Naive thymus-derived CD4-positive, alpha-beta T cell (primary cell): ENCODE results near the gene MYO16. TPM values are rescaled to one million over a fixed set of nuclear protein-coding genes. Genes with fewer than 3 reads are reported as not detected.

Experiments
- ATAC-seq: fragments of 150-1000 bp; cut with Tn5 transposase; 2 replicates; pipeline ENCODE4 v1.10.0; 2021; ENCODE audit warnings: mild to moderate bottlenecking, moderate library complexity
- CTCF ChIA-PET: fragments of 350-600 bp; sonication (Branson Sonifier 250); formaldehyde crosslinking; loops from one replicate; lab custom pipeline; 2021; ENCODE audit warnings: antibody characterized with exemption; lab: Charles Lee
- POLR2A ChIA-PET: fragments of 350-600 bp; sonication (Branson Sonifier 250); formaldehyde crosslinking; loops from one replicate; lab custom pipeline; 2021; ENCODE audit warnings: antibody characterized with exemption, inconsistent platforms; lab: Charles Lee
- DNase-seq, 9 donors: peaks; one replicate each; pipeline versions ENCODE4 v3.0.0 to v3.0.0-alpha.2; 2020 to 2022; ENCODE audit warnings: mixed read lengths in 1 of 9
- H3K27ac ChIP-seq: one replicate; pipeline ENCODE4 v1.7.0; 2013; ENCODE audit warnings: mild to moderate bottlenecking, low read depth, low read length, moderate library complexity
- H3K27me3 ChIP-seq, 2 donors: one replicate each; pipeline ENCODE4 v1.7.0; 2013; ENCODE audit warnings: low read length in 2 of 2, mild to moderate bottlenecking in 2 of 2, moderate library complexity in 2 of 2; ENCODE audit not compliant: control insufficient read depth in 2 of 2, insufficient read depth in 2 of 2
- H3K36me3 ChIP-seq, 3 experiments: 1 replicate in 2 of 3; 2 replicates in 1 of 3; pipeline ENCODE4 v1.7.0; 2013; ENCODE audit warnings: low read length in 3 of 3, mild to moderate bottlenecking in 3 of 3, moderate library complexity in 1 of 3; ENCODE audit not compliant: insufficient read depth in 3 of 3, control insufficient read depth in 2 of 3
- H3K4me1 ChIP-seq, 2 donors: one replicate each; pipeline ENCODE4 v1.7.0; 2013; ENCODE audit warnings: low read length in 2 of 2, mild to moderate bottlenecking in 2 of 2, moderate library complexity in 1 of 2; ENCODE audit not compliant: control insufficient read depth in 2 of 2, insufficient read depth in 2 of 2
- H3K4me3 ChIP-seq: 2 replicates; pipeline ENCODE4 v1.7.0; 2013; ENCODE audit warnings: mild to moderate bottlenecking, low read length
- H3K9me3 ChIP-seq, 3 experiments: 1 replicate in 2 of 3; 2 replicates in 1 of 3; pipeline ENCODE4 v1.7.0; 2013; ENCODE audit warnings: low read length in 3 of 3; ENCODE audit not compliant: control insufficient read depth in 2 of 3
- H3K27ac Mint-ChIP-seq, 9 donors: one replicate each; pipeline ENCODE4 v1.8.0; 2020 to 2022; ENCODE audit warnings: mixed read lengths in 9 of 9, mild to moderate bottlenecking in 8 of 9, moderate library complexity in 5 of 9, inconsistent platforms in 2 of 9
- H3K27me3 Mint-ChIP-seq, 5 donors: one replicate each; pipeline ENCODE4 v1.8.0; 2021 to 2022; ENCODE audit warnings: mixed read lengths in 5 of 5, mild to moderate bottlenecking in 1 of 5
- H3K36me3 Mint-ChIP-seq, 5 donors: one replicate each; pipeline ENCODE4 v1.8.0; 2020 to 2022; ENCODE audit warnings: mixed read lengths in 5 of 5, mild to moderate bottlenecking in 3 of 5, inconsistent platforms in 1 of 5
- H3K4me1 Mint-ChIP-seq, 7 donors: one replicate each; pipeline ENCODE4 v1.8.0; 2020 to 2022; ENCODE audit warnings: mixed read lengths in 7 of 7, mild to moderate bottlenecking in 3 of 7, inconsistent platforms in 1 of 7
- H3K4me3 Mint-ChIP-seq, 10 donors: one replicate each; pipeline ENCODE4 v1.8.0; 2020 to 2022; ENCODE audit warnings: mild to moderate bottlenecking in 10 of 10, mixed read lengths in 10 of 10, moderate library complexity in 6 of 10, inconsistent platforms in 2 of 10
- H3K9me3 Mint-ChIP-seq, 11 donors: one replicate each; pipeline ENCODE4 v1.8.0; 2020 to 2022; ENCODE audit warnings: mixed read lengths in 11 of 11, mild to moderate bottlenecking in 4 of 11, inconsistent platforms in 1 of 11, moderate library complexity in 1 of 11
- intact Hi-C, 2 donors: fragments of 100-400 bp; cut with micrococcal nuclease; formaldehyde crosslinking; loops; one replicate each; pipeline ENCODE4 v1.15.1; 2023
- polyA plus RNA-seq, 2 donors: library from polyadenylated mRNA; unstranded; fragments of 300-500 nt; fragmentation: Illumina TruSeq; gene quantifications; one replicate each; pipeline ENCODE4 v1.2.3, GENCODE V29; 2021
- total RNA-seq, 6 experiments: library from RNA in 5 of 6; stranded (reverse) in 5 of 6; gene quantifications; 1 replicate in 5 of 6; 2 replicates in 1 of 6; pipeline ENCODE4 v1.2.3 and lab custom pipeline; 2021 to 2026

Gene MYO16
- total and polyA plus RNA-seq, 7 experiments from 2014 or later = 0.10 to 1.4 (median 1.4) TPM; not detected in 4

DNA sequence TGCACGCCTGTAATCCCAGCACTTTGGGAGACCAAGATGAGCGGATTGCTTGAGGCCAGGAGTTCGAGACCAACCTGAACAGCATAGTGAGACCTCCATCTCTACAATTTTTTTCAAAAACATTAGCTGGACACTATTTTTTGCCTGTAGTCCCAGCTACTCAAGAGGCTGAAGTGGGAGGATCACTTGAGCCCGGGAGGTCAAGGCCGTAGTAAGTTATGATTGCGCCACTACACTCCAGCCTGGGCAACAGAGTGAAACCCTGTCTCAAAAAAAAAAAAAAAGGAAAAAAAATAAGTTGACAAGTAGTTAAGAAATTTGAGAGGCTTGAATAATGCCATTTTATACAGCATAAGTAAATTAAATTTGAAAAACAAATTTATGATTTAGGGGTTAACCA, 330.6 kb downstream of the MYO16 start:
- Histone ChIP-seq H3K36me3 (no peaks in the 10 kb centered on the region), H3K4me3 (no peak overlapping the region), H3K4me1 (no peaks in the 10 kb centered on the region), H3K9me3 (no peaks in the 10 kb centered on the region), H3K27ac (no peak overlapping the region), H3K27me3 (no peaks in the 10 kb centered on the region)
- CTCF ChIA-PET = interaction anchor here (0.6 to 2.2 kb wide), 4 partner anchors 77 to 1018 kb away, joined by 3 to 13 read pairs (median 5); no protein-coding TSS in a partner anchor
- intact Hi-C loops = loop anchor here (5.0 to 10.0 kb wide), 5 partner anchors 185 to 1857 kb away; no protein-coding TSS in a partner anchor
- H3K9me3 Mint-ChIP-seq = no peaks in the 10 kb centered on the region
- ATAC-seq = no peak
- H3K36me3 Mint-ChIP-seq = no peaks in the 10 kb centered on the region
- peaks cover 0 to 2% (median 0%) of the 10 kb centered on the region in 7 donors for H3K4me1 Mint-ChIP-seq
- POLR2A ChIA-PET = no interaction called here
- no peak overlapping the region for H3K27ac Mint-ChIP-seq
- H3K27me3 Mint-ChIP-seq = peaks cover 3 to 20% (median 17%) of the 10 kb centered on the region in 5 donors
- DNase-seq = no peak
- no peak overlapping the region for H3K4me3 Mint-ChIP-seq

DNA sequence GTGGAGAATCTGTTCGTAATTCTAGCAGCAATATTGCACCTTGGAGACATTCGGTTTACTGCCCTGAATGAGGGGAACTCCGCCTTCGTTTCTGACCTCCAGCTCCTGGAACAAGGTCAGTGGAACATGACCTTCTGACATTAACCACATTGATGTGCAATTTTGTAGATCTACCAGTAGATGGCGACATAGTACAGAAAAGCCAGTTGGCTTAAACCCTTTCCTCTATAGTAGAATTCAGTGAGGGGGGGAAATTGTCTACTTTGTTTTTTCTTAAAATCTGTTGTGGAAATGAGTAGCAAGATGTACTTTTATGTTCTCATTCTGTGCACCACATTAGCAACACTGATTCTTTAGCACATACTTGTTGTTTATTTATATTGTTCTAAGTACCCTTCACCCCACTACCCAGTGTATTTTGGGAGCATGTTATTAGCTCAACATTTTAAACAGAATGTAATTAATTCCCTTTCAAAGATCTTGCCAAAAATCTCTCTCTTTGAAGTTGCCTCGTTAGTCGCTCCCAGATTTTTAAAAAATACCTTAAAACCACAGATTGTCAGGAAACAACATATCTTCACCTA, 332.2 kb downstream of the MYO16 start:
- H3K4me3 Mint-ChIP-seq = no peak overlapping the region
- no peak overlapping the region for H3K27ac Mint-ChIP-seq
- no peaks in the 10 kb centered on the region for H3K4me1 ChIP-seq
- H3K9me3 Mint-ChIP-seq = no peaks in the 10 kb centered on the region
- H3K27me3 ChIP-seq = no peaks in the 10 kb centered on the region
- DNase-seq (peak in 6 of 9 donors; percentile 11 to 62 (median 51)), ATAC-seq (peak; percentile 86)
- H3K36me3 Mint-ChIP-seq = no peaks in the 10 kb centered on the region
- POLR2A ChIA-PET = no interaction called here
- H3K4me3 ChIP-seq = no peak overlapping the region
- CTCF ChIA-PET = interaction anchor here (0.6 to 2.2 kb wide), 8 partner anchors 8 to 1158 kb away, joined by 3 to 13 read pairs (median 3); no protein-coding TSS in a partner anchor
- H3K4me1 Mint-ChIP-seq = peaks cover 0 to 2% (median 0%) of the 10 kb centered on the region in 7 donors
- intact Hi-C loops = loop anchor here (1.0 to 10.0 kb wide), 9 partner anchors 183 to 1856 kb away; no protein-coding TSS in a partner anchor
- peaks cover 2 to 4% (median 3%) of the 10 kb centered on the region in 5 donors for H3K27me3 Mint-ChIP-seq
- H3K36me3 ChIP-seq = no peaks in the 10 kb centered on the region
- no peak overlapping the region for H3K27ac ChIP-seq
- H3K9me3 ChIP-seq = no peaks in the 10 kb centered on the region

DNA sequence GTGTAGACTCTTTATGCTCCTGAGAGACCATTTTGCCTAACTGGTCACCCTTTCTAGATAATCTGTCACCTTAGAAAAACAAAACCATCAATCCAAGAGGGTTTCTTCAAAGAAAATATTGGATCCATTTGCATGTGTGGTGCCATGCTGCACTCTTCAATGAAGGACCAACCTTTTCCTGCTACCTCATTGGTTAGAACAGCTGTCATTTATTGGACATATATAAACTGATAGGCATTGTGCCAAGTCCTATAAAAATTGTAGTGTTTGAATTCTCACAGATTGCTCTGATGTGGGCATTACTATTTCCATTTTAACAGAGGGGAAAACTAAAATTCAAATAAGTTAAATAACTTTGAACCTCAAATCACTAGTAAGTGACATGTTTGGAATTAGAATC, 333.2 kb downstream of the MYO16 start:
- CTCF ChIA-PET = interaction anchor here (1.2 kb wide), 1 partner anchor 1449 kb away, joined by 3 read pairs; no protein-coding TSS in a partner anchor
- ATAC-seq (no peak), DNase-seq (no peak)
- intact Hi-C loops = loop anchor here (5.0 to 10.0 kb wide), 5 partner anchors 182 to 1855 kb away; no protein-coding TSS in a partner anchor
- no peak overlapping the region for H3K27ac Mint-ChIP-seq
- H3K4me1 Mint-ChIP-seq = peaks cover 0 to 2% (median 0%) of the 10 kb centered on the region in 7 donors
- no peaks in the 10 kb centered on the region for H3K36me3 Mint-ChIP-seq
- Histone ChIP-seq H3K27me3 (no peaks in the 10 kb centered on the region), H3K9me3 (no peaks in the 10 kb centered on the region), H3K27ac (no peak overlapping the region), H3K4me3 (no peak overlapping the region), H3K4me1 (no peaks in the 10 kb centered on the region), H3K36me3 (no peaks in the 10 kb centered on the region)
- no peaks in the 10 kb centered on the region for H3K9me3 Mint-ChIP-seq
- POLR2A ChIA-PET = no interaction called here
- H3K27me3 Mint-ChIP-seq = peaks cover 0 to 3% (median 0%) of the 10 kb centered on the region in 5 donors
- H3K4me3 Mint-ChIP-seq = no peak overlapping the region

DNA sequence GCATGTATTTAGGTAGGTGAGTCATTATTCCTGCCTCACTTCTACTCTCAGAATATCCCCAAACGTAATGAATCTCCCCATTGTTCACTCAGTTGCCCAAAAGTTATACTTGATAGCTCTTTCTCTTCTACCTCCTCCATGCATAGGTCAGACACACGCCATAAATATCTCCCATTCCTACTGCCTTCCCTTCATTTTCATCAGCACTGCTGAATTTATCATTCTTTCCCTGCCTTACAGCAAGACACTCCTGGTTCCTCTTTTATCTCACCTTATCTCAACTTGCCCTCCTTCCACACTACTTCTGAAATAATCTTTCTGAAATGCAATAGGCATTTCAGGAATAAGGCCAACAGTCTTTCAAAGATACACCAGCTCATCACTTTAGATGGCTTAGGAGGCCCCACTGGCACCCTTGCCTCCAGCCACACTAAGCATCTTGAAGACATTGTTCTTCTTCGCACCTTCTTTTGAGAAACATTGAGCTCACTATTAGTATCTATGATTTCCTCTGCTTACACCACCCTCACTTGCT, 333.9 kb downstream of the MYO16 start:
- intact Hi-C loops = loop anchor here (5.0 to 10.0 kb wide), 5 partner anchors 181 to 1854 kb away; no protein-coding TSS in a partner anchor
- Mint-ChIP-seq H3K27me3 (peaks cover 0 to 4% (median 0%) of the 10 kb centered on the region in 5 donors), H3K27ac (peak overlapping the region in 1 of 9 donors; percentile 9), H3K4me3 (no peak overlapping the region), H3K9me3 (no peaks in the 10 kb centered on the region), H3K36me3 (no peaks in the 10 kb centered on the region), H3K4me1 (peaks cover 0 to 2% (median 0%) of the 10 kb centered on the region in 7 donors)
- no peaks in the 10 kb centered on the region for H3K36me3 ChIP-seq
- no peaks in the 10 kb centered on the region for H3K27me3 ChIP-seq
- DNase-seq (no peak), ATAC-seq (no peak)
- CTCF ChIA-PET = interaction anchor here (0.7 to 1.2 kb wide), 2 partner anchors 857 to 1448 kb away, joined by 3 read pairs; no protein-coding TSS in a partner anchor
- H3K9me3 ChIP-seq = no peaks in the 10 kb centered on the region
- POLR2A ChIA-PET = no interaction called here
- H3K27ac ChIP-seq = no peak overlapping the region
- no peaks in the 10 kb centered on the region for H3K4me1 ChIP-seq
- no peak overlapping the region for H3K4me3 ChIP-seq

DNA sequence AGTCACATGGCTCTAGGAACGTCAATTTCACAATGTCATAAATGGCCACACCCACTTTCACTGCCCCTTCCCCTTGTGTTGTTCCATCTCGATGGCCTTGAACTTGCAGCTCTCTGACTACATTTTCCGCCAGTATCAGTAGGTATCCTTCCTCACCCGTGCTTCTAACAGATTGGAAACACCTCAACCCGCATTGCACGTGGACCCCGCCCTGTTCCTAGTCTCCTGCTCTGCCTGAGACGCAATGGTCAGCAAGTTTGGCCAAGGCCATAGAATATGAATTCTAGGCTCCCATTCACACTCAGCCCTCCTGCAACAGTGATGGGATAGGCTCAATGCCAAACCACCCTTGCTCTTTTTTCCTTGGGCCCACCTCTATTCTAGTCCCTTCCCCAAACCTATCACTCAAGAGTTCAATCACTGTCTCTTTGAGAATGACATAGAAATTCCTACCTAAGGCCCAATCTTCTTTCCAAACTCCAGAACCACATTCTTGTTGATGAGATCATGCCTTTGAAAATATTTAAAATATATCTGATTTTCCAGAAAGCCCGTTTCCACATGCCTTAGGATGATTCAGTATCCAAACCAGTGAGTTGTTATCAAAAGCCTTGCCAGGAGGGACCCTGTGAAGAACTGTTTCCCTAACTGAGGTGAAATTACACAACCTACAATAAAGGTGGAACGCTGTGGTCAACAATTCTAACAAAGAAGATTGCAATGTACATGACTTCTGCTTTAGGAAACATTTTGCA, 334.6 kb downstream of the MYO16 start:
- Mint-ChIP-seq H3K27ac (no peak overlapping the region), H3K9me3 (no peaks in the 10 kb centered on the region), H3K36me3 (no peaks in the 10 kb centered on the region), H3K27me3 (peaks cover 0 to 4% (median 0%) of the 10 kb centered on the region in 5 donors), H3K4me3 (no peak overlapping the region), H3K4me1 (peaks cover 0 to 2% (median 0%) of the 10 kb centered on the region in 7 donors)
- DNase-seq (no peak), ATAC-seq (no peak)
- Histone ChIP-seq H3K4me1 (no peaks in the 10 kb centered on the region), H3K4me3 (no peak overlapping the region), H3K27me3 (no peaks in the 10 kb centered on the region), H3K36me3 (no peaks in the 10 kb centered on the region), H3K9me3 (no peaks in the 10 kb centered on the region), H3K27ac (no peak overlapping the region)
- intact Hi-C loops = loop anchor here (5.0 to 10.0 kb wide), 5 partner anchors 181 to 1853 kb away; no protein-coding TSS in a partner anchor
- ChIA-PET CTCF (interaction anchor here (1.2 to 1.3 kb wide), 2 partner anchors 1448 kb away, joined by 3 read pairs; no protein-coding TSS in a partner anchor), POLR2A (no interaction called here)

DNA sequence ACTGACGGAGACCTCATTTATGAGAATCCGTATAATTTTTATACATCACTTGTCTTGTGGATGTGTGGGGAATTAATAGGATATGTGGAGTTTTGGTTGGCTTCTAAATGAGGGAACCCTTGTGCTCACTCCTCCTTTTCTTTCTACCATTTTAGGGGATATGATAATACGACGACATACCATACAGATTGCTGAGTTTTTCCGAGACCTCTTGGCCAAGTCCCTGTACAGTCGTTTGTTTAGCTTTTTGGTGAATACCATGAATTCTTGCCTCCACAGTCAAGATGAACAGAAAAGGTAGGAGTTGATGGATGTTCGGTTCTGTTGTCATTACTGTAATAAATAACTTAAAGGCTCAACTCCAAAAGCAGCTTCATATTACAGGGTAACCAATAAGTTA, 335.2 kb downstream of the MYO16 start:
- Mint-ChIP-seq H3K4me1 (peaks cover 0 to 2% (median 0%) of the 10 kb centered on the region in 7 donors), H3K9me3 (no peaks in the 10 kb centered on the region), H3K4me3 (no peak overlapping the region), H3K36me3 (no peaks in the 10 kb centered on the region), H3K27me3 (peaks cover 0 to 4% (median 3%) of the 10 kb centered on the region in 5 donors), H3K27ac (no peak overlapping the region)
- ATAC-seq (no peak), DNase-seq (no peak)
- Histone ChIP-seq H3K4me1 (no peaks in the 10 kb centered on the region), H3K9me3 (no peaks in the 10 kb centered on the region), H3K4me3 (no peak overlapping the region), H3K27me3 (no peaks in the 10 kb centered on the region), H3K36me3 (no peaks in the 10 kb centered on the region), H3K27ac (no peak overlapping the region)
- intact Hi-C loops = loop anchor here (5.0 to 10.0 kb wide), 5 partner anchors 180 to 1853 kb away; no protein-coding TSS in a partner anchor
- ChIA-PET CTCF (interaction anchor here (1.3 kb wide), 1 partner anchor 1447 kb away, joined by 3 read pairs; no protein-coding TSS in a partner anchor), POLR2A (no interaction called here)
